ENCODE results near the gene SNAPC2. TPM values are rescaled to one million over a fixed set of nuclear protein-coding genes. Genes with fewer than 3 reads are reported as not detected.

The SNAPC2 gene
- total RNA-seq, 4 donors from 2014 or later = 29.5 to 37.7 (median 33.4) TPM

DNA sequence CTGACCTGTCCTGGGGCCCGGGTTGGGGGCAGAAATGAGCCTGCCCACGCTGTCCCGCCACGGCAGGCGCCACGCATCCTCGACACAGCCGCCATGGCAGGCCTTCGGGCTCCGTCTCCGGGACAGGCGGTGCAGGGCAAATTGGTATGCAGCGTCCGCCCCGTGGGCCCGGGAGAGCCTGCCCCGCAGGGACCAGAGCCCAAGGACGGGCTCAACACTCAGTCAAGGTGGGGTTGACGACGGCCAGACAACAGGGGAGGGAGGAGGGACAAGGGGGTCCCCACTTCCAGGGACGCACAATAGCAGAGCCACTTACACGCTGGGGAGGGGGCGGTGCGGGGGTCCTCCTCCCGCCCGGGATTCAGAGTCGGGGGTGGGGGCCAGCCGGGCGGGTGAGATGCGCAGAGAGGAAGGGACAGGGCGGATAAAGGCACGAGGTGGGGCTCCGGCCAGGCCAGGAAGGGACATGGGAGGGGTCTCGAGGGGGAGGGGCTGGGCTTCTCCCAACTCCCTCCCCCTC, 4.6 kb downstream of the SNAPC2 start:
- H3K36me3 ChIP-seq = peaks cover 0 to 19% of the 10 kb centered on the region in 2 donors
- WGBS, 2 donors (ENCODE audit: low coverage in 1 of 2) = 60% methylated on average over 4 of the region's 34 CpGs; no CpG with 5 or more reads in 1 of the 2 donors
- TF ChIP-seq, protein P1, sequence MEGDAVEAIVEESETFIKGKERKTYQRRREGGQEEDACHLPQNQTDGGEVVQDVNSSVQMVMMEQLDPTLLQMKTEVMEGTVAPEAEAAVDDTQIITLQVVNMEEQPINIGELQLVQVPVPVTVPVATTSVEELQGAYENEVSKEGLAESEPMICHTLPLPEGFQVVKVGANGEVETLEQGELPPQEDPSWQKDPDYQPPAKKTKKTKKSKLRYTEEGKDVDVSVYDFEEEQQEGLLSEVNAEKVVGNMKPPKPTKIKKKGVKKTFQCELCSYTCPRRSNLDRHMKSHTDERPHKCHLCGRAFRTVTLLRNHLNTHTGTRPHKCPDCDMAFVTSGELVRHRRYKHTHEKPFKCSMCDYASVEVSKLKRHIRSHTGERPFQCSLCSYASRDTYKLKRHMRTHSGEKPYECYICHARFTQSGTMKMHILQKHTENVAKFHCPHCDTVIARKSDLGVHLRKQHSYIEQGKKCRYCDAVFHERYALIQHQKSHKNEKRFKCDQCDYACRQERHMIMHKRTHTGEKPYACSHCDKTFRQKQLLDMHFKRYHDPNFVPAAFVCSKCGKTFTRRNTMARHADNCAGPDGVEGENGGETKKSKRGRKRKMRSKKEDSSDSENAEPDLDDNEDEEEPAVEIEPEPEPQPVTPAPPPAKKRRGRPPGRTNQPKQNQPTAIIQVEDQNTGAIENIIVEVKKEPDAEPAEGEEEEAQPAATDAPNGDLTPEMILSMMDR (IDR thresholded peaks at IDR 0.05) = no peak
- no peak for TF ChIP-seq EP300 (IDR thresholded peaks at IDR 0.05)
- no peak for TF ChIP-seq POLR2AphosphoS5 (IDR thresholded peaks at IDR 0.05)
- no peak for TF ChIP-seq POLR2A (IDR thresholded peaks at IDR 0.05)
- H3K27me3 ChIP-seq = no peaks in the 10 kb centered on the region
- H3K4me1 ChIP-seq = peaks cover 17 to 89% (median 58%) of the 10 kb centered on the region in 3 donors
- H3K4me3 ChIP-seq = peak overlapping the region; percentile 51 to 80
- no peak for ATAC-seq
- H3K9me3 ChIP-seq = no peaks in the 10 kb centered on the region
- peak overlapping the region; percentile 37 to 97 (median 94) for H3K27ac ChIP-seq

DNA sequence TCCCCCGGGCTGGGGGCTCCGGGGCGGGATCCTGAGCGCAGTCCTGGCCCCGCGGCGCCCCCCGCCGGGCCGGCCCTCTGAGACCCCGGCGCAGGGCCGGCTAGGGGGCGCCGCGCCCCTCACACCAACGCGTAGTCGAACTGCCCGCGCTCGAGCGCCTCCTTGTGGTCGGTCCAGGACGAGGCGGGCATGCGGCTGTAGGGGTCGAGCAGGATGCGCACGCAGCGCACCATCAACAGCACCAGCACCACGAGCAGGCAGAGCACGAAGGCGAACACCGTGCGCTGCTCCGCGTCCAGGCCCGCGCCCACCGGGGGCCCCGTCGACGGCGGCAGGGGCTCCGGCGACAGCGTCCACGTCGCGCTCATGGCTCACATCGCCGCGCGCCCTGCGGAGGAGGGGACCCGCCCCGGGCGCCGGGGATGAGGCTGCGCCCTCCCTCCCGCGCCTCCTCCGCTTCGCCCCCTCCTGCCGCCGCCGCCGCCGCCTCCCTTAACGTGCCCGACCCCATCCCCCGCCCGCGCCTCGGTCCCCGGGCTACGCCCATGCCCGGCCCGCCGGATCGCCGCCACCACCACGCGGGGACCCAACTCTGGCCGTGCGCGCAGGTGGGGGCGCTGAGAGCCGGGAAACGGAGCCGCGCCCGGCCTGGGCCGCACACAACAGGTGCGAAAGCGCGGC, 5.2 kb downstream of the SNAPC2 start:
- peak; percentile 13 for ATAC-seq
- no CpG with 5 or more reads among the region's 98 CpGs for WGBS, 2 donors (ENCODE audit: low coverage in 1 of 2)
- H3K9me3 ChIP-seq = no peaks in the 10 kb centered on the region
- H3K4me3 ChIP-seq = peak overlapping the region; percentile 51 to 80
- H3K27me3 ChIP-seq = no peaks in the 10 kb centered on the region
- peak overlapping the region; percentile 37 to 97 (median 94) for H3K27ac ChIP-seq
- TF ChIP-seq POLR2A (IDR thresholded peaks at IDR 0.05) (no peak), POLR2AphosphoS5 (IDR thresholded peaks at IDR 0.05) (no peak), EP300 (IDR thresholded peaks at IDR 0.05) (no peak)
- TF ChIP-seq, protein P1 (IDR thresholded peaks at IDR 0.05) = peak in 3 of 4 experiments; percentile 82 to 91 (median 89)
- H3K36me3 ChIP-seq = peaks cover 0 to 23% of the 10 kb centered on the region in 2 donors
- H3K4me1 ChIP-seq = peaks cover 17 to 91% (median 62%) of the 10 kb centered on the region in 3 donors

DNA sequence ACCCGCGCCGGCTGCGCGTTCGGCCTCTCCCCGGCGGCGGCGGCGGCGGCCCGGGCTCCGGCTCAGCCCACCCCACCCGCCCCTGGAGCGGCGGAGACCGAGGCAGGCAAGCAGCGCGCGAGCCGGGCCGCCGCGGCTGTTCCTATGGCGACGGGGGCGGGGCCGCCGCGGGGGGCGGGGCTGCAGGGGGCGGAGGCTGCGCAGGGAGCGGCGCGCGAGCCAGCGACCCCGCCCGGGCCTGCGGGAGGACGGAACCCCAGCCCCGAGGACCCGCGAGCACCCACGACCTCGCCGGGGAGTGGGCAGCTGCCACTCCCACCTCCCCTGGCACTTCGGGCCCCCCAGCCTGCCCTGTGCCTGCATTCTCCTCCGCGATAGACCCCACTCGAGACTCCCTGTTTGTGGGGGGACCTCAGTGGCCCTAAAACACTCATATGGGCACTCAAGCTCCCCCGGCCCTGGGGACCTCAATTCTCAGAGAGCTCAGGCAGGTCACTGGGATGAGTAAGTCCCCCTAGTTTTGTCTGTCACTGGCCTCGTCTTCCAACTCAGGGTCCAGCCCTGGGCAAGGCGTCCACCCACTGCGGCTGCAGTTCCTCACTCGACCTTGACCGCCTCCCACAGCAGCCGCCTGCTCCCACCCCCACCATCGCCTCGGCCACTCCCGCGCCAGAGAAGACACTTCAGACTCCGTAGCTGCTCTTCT, 6.0 kb downstream of the SNAPC2 start, which contains the start of gene CTXN1:
TSS of gene CTXN1 (minus strand) at position 115 of the 706 bp plus-strand sequence. CDS start 597 bp downstream, outside the sequence.
- peaks cover 17 to 97% (median 69%) of the 10 kb centered on the region in 3 donors for H3K4me1 ChIP-seq
- H3K36me3 ChIP-seq = peaks cover 0 to 32% of the 10 kb centered on the region in 2 donors
- peak within 1 kb of the TSS; percentile 94 to 97 (median 94) for H3K27ac ChIP-seq
- H3K27me3 ChIP-seq = no peaks in the 10 kb centered on the region
- peak; percentile 64 for ATAC-seq
- 0 to 7% methylated on average over 1 to 2 of the region's 65 CpGs for WGBS, 2 donors (ENCODE audit: low coverage in 1 of 2)
- TF ChIP-seq, protein P1 (IDR thresholded peaks at IDR 0.05) = peak in 3 of 4 experiments; percentile 33 to 57 (median 41)
- TF ChIP-seq POLR2A (IDR thresholded peaks at IDR 0.05) (peak; percentile 11 to 12), EP300 (IDR thresholded peaks at IDR 0.05) (no peak), POLR2AphosphoS5 (IDR thresholded peaks at IDR 0.05) (peak; percentile 7)
- no peaks in the 10 kb centered on the region for H3K9me3 ChIP-seq
- H3K4me3 ChIP-seq = peak within 1 kb of the TSS; percentile 51 to 80

DNA sequence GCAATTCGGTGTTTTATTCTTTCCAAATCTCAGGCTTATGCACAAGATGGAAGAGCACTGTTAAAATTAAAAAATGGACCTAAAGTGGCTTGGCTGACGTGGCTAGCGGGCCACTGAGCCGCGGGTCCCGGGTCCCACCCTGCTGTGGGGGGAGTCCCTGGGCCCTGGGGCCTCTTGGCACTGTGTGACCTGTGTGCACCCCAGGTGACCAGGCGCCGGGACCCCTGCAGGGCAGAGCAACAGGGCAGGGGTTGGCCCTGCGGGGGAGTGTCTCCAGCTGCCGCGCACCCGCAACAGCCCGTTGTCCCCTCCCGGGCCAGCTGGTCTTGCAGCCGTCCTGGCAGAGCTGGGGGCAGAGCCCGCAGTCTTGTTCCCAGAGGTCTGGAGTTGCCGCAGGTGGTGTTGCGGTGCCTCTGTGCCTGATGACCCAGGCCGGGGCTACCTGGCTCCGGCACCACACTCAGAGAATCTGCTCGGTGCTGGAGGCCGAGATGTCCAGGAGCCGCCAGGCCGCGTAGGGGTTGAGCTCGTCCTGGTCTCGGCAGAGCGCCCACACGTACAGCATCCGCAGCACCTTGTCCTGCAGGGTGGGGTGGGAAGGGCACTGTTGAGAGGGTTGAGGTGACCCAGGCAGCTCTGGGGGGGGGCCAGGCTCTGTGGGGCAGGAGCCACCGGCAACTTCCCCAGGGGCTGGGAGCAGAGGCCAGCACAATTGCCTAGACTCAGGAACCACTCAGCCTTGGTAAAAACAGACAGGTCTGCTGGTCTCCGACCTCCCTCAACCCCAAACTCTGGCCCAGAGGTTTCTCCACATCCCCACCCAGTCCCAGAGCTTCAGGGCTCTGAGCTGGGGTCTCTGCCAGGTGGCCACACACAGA, 6.8 kb downstream of the SNAPC2 start:
- no peaks in the 10 kb centered on the region for H3K27me3 ChIP-seq
- H3K4me1 ChIP-seq = peaks cover 17 to 97% (median 69%) of the 10 kb centered on the region in 3 donors
- peaks cover 0 to 34% of the 10 kb centered on the region in 2 donors for H3K36me3 ChIP-seq
- no peak for TF ChIP-seq EP300 (IDR thresholded peaks at IDR 0.05)
- no peak for TF ChIP-seq POLR2A (IDR thresholded peaks at IDR 0.05)
- TF ChIP-seq, protein P1 (IDR thresholded peaks at IDR 0.05) = no peak
- TF ChIP-seq POLR2AphosphoS5 (IDR thresholded peaks at IDR 0.05) = no peak
- no peak for ATAC-seq
- peak overlapping the region in 1 of 2 donors; percentile 80 for H3K4me3 ChIP-seq
- H3K9me3 ChIP-seq = no peaks in the 10 kb centered on the region
- WGBS, 2 donors (ENCODE audit: low coverage in 1 of 2) = 40% methylated on average over 2 of the region's 32 CpGs; no CpG with 5 or more reads in 1 of the 2 donors
- peak overlapping the region; percentile 94 to 97 (median 94) for H3K27ac ChIP-seq

Data from gastroesophageal sphincter (tissue), 4 donors.